ENCODE measurements around the gene PRICKLE4.

The PRICKLE4 gene

DNA sequence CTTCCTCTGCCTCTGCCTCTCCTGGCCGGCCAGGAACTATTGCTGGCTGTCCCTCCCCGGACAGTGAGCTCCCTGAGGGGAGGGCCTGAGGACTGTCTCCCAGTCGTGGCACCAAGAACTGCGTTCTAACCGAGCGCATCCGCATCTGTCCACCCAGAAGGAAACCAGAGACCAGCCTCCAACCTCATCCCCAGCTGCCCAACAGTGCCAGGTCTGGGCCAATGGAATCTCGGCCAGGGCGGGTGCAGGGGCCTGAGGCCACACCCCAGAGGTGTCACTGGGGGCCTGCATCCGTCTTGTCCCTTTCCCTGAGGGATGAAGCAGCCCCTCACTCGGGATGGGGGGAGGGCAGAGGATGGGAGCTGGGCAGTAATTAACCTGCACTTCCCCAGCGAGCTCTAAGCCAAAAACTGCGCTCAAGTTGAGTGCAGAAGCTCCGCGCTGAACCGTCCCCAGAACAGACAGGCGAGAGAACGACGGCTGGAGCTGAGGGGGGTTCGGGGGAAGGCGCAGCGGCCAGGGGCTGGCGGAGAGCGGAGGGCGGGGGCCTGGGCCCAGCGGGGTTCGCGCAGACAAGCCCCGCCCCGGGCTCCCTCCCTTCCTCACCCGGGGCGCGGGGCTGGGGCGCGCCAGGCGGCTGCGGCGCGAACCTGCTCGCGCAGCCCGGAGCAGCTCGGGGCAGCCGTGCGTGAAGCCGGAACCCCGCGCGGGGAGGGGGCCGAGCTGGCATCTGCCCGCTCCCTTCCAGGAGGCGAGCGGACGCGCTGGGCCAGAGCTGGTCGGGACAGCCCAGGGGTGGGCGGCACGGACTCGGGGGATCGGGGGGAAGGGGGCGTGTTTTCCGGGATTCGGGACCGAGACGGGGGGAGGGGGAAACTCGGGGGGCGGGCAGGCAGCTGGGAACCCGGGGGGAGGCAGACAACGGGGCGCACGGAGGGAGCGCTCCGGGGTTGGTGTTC is 46.6 kb upstream of the PRICKLE4 start:
- CTCF ChIA-PET: interaction anchor here (0.9 to 6.0 kb wide), 18 partner anchors 9 to 366 kb away, joined by 3 to 50 read pairs (median 6); partner anchors contain the start of gene TOMM6
- TF ChIP-seq, protein P1, sequence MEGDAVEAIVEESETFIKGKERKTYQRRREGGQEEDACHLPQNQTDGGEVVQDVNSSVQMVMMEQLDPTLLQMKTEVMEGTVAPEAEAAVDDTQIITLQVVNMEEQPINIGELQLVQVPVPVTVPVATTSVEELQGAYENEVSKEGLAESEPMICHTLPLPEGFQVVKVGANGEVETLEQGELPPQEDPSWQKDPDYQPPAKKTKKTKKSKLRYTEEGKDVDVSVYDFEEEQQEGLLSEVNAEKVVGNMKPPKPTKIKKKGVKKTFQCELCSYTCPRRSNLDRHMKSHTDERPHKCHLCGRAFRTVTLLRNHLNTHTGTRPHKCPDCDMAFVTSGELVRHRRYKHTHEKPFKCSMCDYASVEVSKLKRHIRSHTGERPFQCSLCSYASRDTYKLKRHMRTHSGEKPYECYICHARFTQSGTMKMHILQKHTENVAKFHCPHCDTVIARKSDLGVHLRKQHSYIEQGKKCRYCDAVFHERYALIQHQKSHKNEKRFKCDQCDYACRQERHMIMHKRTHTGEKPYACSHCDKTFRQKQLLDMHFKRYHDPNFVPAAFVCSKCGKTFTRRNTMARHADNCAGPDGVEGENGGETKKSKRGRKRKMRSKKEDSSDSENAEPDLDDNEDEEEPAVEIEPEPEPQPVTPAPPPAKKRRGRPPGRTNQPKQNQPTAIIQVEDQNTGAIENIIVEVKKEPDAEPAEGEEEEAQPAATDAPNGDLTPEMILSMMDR (IDR thresholded peaks at IDR 0.05; ENCODE audit: insufficient read depth, low read length, missing control alignments): no peak
- H3K4me3 ChIP-seq (ENCODE audit: low read depth, low read length): peak overlapping the region; percentile 73
- DNase-seq (ENCODE audit: low read depth, low spot score): no peak
- POLR2A ChIA-PET: interaction anchor here (0.7 to 2.6 kb wide), 12 partner anchors 11 to 317 kb away, joined by 3 to 10 read pairs (median 4); partner anchors contain the start of gene TAF8

DNA sequence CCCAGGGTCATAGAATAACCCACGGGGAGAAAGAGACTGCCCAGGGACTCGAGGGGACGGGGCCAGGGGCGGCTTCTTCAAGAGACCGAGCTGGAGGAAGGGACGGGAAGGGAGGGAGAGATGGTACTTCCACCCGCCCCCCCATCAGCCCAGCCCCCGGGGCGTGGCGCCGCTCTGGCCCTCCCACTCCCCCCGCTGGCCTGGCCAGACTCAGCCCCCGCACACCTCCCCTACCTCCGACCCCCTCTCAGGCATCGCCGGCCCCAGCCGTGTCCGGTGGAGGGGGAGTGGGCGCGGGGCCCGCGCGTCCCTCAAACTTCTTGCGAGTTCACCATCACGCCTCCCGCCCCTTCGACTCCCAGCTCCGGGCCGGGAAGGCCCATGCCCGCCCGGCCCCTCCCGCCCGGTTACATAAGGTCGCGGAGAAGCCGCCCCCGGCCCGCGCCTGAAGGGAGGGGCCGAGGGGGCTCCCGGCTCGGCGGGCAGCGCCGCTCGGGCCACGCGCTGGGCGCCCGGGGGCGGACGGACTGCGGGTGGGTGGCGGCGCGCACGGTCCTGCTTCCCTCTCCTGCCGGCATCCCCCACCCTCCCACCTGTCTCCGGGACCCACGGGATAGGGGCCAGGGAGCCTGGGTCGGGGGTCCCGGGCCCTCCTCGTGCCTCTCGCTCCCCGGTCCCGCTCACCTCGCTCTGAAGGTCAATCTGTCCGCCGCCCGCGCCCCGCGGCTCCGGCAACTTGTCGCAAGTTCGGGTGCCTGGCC is 45.7 kb upstream of the PRICKLE4 start:
- TF ChIP-seq, protein P1 (IDR thresholded peaks at IDR 0.05; ENCODE audit: insufficient read depth, low read length, missing control alignments): no peak
- no peak for DNase-seq (ENCODE audit: low read depth, low spot score)
- CTCF ChIA-PET: interaction anchor here (0.6 to 6.0 kb wide), 19 partner anchors 12 to 367 kb away, joined by 3 to 50 read pairs (median 6); partner anchors contain the start of gene TOMM6
- peak overlapping the region; percentile 73 for H3K4me3 ChIP-seq (ENCODE audit: low read depth, low read length)
- POLR2A ChIA-PET: interaction anchor here (0.8 to 2.6 kb wide), 7 partner anchors 12 to 51 kb away, joined by 3 to 10 read pairs (median 4); no protein-coding TSS in a partner anchor

DNA sequence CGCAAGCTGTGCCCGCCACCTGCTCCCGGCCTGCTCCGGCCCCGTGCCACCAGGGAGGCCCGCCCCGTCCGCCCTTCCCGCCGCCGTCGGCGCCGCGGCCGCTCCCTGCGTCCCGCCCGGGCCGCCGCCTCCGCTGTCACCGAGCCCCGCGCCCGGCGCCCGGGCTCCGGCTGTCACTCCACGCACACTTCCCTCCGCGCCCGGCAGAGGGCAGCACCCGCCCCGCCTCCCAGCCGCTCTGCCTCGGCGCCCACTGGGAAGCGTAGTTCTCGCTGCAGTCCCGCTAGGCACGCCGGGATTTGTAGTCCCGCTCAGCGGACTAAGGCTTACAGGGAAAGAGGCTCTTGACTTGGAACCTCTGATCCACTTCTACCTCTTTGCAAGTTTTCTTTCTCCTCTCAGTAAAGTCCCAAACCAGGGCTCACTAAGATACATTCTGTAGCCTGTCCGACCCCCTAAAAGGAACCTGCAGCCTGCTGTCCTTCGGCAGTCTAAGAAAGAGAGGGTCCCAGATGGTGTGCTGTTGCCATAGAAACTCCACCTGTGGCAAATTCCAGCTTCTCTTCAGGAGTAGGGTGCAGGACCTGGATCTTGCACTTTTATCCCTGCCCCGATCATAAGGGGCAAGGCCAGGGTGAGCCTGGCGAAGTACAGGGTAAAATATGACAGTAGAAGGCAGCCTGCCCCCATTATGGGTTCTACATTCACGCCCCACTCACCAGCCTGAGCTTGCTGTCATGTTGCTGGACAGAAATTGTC is 45.0 kb upstream of the PRICKLE4 start, which contains the start of gene TFEB:
TSS of gene TFEB (minus strand) at position 182 of the 759 bp plus-strand sequence. CDS start 44,395 bp downstream, outside the sequence.
- TF ChIP-seq, protein P1 (IDR thresholded peaks at IDR 0.05; ENCODE audit: insufficient read depth, low read length, missing control alignments): peak; percentile 93
- ChIA-PET POLR2A (interaction anchor here (1.3 to 2.6 kb wide), 2 partner anchors 30 to 41 kb away, joined by 3 to 10 read pairs; no protein-coding TSS in a partner anchor), CTCF (interaction anchor here (0.5 to 6.0 kb wide), 20 partner anchors 11 to 368 kb away, joined by 3 to 50 read pairs (median 5); partner anchors contain the start of gene TOMM6)
- H3K4me3 ChIP-seq (ENCODE audit: low read depth, low read length): peak within 1 kb of the TSS; percentile 73
- peak; percentile 41 for DNase-seq (ENCODE audit: low read depth, low spot score)

GRCh38 chr6:41736186-41736733 is 44.3 kb upstream of the PRICKLE4 start:
- CTCF ChIA-PET: interaction anchor here (0.5 to 6.0 kb wide), 14 partner anchors 13 to 368 kb away, joined by 3 to 50 read pairs (median 10); partner anchors contain the start of gene TOMM6
- TF ChIP-seq, protein P1 (IDR thresholded peaks at IDR 0.05; ENCODE audit: insufficient read depth, low read length, missing control alignments): no peak
- no peak overlapping the region for H3K4me3 ChIP-seq (ENCODE audit: low read depth, low read length)
- no peak for DNase-seq (ENCODE audit: low read depth, low spot score)
- POLR2A ChIA-PET: no interaction called here

DNA sequence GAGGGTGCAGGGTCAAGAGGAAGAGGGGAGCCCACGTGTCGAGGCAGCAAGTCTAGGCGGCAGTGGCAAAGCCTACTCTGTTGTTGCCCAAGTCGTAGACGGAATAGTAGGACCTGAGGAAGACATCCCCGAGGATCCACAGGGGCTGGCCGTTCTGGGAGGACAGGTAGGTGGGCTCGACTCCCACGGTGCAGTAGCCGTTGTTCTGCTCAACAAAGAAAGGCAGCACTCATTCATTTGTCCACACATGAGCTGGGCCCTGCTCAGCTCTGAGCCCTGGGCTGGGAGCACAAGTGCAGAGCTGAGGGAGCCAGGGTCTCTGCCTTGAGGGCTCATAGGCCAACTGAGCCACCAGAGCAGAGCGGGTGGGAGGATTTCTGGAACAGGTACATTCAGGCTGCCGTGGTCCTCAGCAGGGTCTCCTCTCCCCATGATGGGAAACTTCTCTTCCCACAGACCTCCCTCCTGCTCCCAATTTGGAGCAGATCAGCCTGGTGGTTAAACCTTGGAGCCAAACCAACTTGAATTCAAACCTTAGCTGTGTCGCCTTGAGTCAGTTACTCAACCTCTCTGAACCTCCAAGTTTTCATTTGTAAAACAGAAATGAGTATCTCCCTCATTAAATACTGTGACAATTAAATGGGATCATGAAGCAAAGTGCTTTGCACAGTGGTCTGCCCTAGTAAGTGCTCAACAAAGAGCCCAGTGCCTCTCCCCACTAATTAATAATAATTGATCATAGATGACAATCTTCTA is 43.6 kb upstream of the PRICKLE4 start:
- POLR2A ChIA-PET: no interaction called here
- no peak for DNase-seq (ENCODE audit: low read depth, low spot score)
- CTCF ChIA-PET: interaction anchor here (2.6 to 6.0 kb wide), 5 partner anchors 12 to 50 kb away, joined by 14 to 50 read pairs (median 18); partner anchors contain the start of gene TOMM6
- TF ChIP-seq, protein P1 (IDR thresholded peaks at IDR 0.05; ENCODE audit: insufficient read depth, low read length, missing control alignments): no peak
- no peak overlapping the region for H3K4me3 ChIP-seq (ENCODE audit: low read depth, low read length)

All from AG04449 (cell line).